Thoracic aorta (tissue), 2 donors: ENCODE measurements around the gene FRMD5. TPM values are rescaled to one million over a fixed set of nuclear protein-coding genes. Genes with fewer than 3 reads are reported as not detected.

Source experiments
- ATAC-seq: fragments of 150-250 bp; one replicate; pipeline ENCODE4 v1.8.0; 2017; ENCODE audit warnings: low read depth; ENCODE audit not compliant: insufficient number of reproducible peaks, low FRiP score
- DNase-seq: peaks from one replicate; pipeline ENCODE4 v3.0.0-alpha.2; 2020; ENCODE audit warnings: low spot score
- H3K27ac ChIP-seq, 2 donors: fragments of 200-600 bp; sonication (generic); 1 replicate in 1 of 2; 2 replicates in 1 of 2; pipeline ENCODE4 v1.5.1; 2016; ENCODE audit warnings: mild to moderate bottlenecking in 2 of 2, moderate library complexity in 2 of 2
- H3K27me3 ChIP-seq: fragments of 200-600 bp; sonication (generic); replicated peaks from 2 replicates; pipeline ENCODE4 v1.6.0; 2016; ENCODE audit warnings: mild to moderate bottlenecking; ENCODE audit not compliant: insufficient read depth
- H3K36me3 ChIP-seq: fragments of 200-600 bp; sonication (generic); one replicate; pipeline ENCODE4 v1.5.1; 2016
- H3K4me1 ChIP-seq, 2 donors: fragments of 200-600 bp; sonication (generic); 1 replicate in 1 of 2; 2 replicates in 1 of 2; pipeline versions ENCODE4 v1.5.1 to v1.6.0; 2016; ENCODE audit warnings: low read depth in 2 of 2, mild to moderate bottlenecking in 1 of 2; ENCODE audit not compliant: control insufficient read depth in 1 of 2
- H3K4me3 ChIP-seq: fragments of 200-600 bp; sonication (generic); 2 replicates; pipeline ENCODE4 v1.5.1; 2016; ENCODE audit warnings: mild to moderate bottlenecking
- H3K9me3 ChIP-seq: fragments of 200-600 bp; sonication (generic); 2 replicates; pipeline ENCODE4 v1.5.1; 2016
- total RNA-seq, 2 donors: library from RNA; depleted of rRNA; stranded (reverse); fragments of >200 nt; gene quantifications; one replicate each; pipeline versions ENCODE4 v1.1.0 to v1.2.3, GENCODE V29; 2016
- TF ChIP-seq, protein P1 (sequence below): fragments of 200-600 bp; sonication (generic); IDR thresholded peaks from one replicate; pipeline ENCODE4 v1.5.1; 2019; ENCODE audit warnings: antibody characterized with exemption

FRMD5 gene
- total RNA-seq, 2 donors from 2014 or later: 0.27 TPM; not detected in 1

DNA sequence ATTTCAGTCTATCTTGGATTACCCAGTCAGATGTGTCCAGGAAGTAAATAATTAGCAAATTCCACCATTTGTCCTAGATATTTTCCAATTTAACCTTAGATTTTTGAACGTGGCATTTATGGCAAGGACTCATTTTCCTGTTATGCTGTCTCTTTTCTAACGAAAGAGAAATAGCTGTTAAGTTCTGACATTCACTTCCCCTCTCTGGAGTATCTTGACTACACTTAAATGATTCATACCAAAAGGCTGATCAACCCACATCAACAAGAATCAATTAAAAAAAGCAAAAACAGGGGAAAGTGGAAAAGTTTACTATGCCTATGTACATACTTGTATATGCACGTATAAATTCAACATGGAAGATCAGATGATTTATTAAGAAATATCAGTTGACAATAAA is 149.9 kb downstream of the FRMD5 start:
- H3K4me1 ChIP-seq: peaks cover 4 to 6% of the 10 kb centered on the region in 2 donors
- TF ChIP-seq, protein P1, sequence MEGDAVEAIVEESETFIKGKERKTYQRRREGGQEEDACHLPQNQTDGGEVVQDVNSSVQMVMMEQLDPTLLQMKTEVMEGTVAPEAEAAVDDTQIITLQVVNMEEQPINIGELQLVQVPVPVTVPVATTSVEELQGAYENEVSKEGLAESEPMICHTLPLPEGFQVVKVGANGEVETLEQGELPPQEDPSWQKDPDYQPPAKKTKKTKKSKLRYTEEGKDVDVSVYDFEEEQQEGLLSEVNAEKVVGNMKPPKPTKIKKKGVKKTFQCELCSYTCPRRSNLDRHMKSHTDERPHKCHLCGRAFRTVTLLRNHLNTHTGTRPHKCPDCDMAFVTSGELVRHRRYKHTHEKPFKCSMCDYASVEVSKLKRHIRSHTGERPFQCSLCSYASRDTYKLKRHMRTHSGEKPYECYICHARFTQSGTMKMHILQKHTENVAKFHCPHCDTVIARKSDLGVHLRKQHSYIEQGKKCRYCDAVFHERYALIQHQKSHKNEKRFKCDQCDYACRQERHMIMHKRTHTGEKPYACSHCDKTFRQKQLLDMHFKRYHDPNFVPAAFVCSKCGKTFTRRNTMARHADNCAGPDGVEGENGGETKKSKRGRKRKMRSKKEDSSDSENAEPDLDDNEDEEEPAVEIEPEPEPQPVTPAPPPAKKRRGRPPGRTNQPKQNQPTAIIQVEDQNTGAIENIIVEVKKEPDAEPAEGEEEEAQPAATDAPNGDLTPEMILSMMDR: no peak
- H3K36me3 ChIP-seq: no peaks in the 10 kb centered on the region
- no peaks in the 10 kb centered on the region for H3K27me3 ChIP-seq
- no peak overlapping the region for H3K4me3 ChIP-seq
- no peak overlapping the region for H3K27ac ChIP-seq
- ATAC-seq: no peak
- H3K9me3 ChIP-seq: no peaks in the 10 kb centered on the region
- DNase-seq: no peak

DNA sequence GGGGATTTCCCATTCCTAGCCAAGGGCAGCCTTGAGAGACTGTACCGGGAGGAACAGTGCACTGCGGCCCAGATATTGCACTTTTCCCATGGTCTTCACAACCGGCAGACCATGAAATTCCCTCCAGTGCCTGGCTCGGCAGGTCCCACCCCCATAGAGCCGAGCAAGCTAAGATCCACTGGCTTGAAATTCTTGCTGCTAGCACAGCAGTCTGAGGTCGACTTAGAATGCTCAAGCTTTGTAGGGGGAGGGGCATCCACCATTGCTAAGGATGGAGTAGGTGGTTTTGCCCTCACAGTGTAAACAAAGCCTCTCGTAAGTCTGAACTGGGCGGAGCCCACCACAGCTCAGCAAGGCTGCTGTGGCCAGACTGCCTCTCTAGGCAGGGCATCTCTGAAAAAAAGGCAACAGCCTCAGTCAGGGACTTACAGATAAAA is 156.3 kb downstream of the FRMD5 start:
- DNase-seq (no peak), ATAC-seq (no peak)
- Histone ChIP-seq H3K9me3 (no peaks in the 10 kb centered on the region), H3K4me1 (peaks cover 8 to 15% of the 10 kb centered on the region in 2 donors), H3K4me3 (no peak overlapping the region), H3K36me3 (no peaks in the 10 kb centered on the region), H3K27me3 (no peaks in the 10 kb centered on the region), H3K27ac (no peak overlapping the region)
- TF ChIP-seq, protein P1: no peak

DNA sequence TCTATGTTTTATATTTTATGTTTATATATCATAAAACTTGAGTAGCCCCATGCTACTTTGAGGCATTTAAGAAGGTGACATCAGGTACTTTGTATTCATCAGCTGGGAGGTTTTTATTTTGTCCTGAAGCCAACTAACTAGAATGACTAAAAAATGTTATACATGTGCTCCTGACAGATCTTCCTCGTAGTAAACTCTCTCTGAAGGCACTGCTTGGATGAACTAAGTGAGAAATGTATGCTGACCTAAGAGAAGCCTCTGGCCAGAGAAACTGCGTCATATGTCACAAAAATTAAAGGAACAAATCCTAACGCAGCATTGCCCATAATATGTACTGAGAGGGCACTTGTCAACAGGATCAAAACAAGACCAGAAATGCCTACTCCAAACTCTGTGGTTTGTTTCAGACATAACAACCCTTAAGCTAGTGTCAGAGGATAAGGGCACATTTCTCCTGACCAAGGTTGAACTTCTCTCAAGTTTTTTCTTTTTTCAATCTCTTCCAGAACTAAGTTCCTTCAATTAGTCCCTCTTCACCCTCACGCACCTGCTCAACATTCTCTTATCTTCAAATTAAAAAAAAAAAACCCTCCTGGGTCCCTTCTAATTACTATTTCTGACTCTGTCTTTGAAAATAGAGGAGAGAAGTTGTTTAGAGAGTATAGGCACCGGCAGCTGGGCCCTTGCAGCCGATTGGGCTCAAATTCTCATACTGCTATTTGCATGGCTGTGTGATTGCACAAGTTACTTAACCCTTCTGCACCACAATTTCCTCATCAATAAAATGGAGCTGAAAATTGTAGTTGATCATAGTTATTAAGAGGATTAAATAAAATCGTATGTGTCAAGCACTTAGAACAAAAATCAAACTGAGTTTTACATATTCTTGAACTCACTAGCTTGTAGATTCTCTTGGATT is 159.0 kb downstream of the FRMD5 start:
- ATAC-seq: no peak
- DNase-seq: no peak
- H3K36me3 ChIP-seq: no peaks in the 10 kb centered on the region
- H3K27me3 ChIP-seq: no peaks in the 10 kb centered on the region
- no peak overlapping the region for H3K27ac ChIP-seq
- H3K9me3 ChIP-seq: no peaks in the 10 kb centered on the region
- no peak overlapping the region for H3K4me3 ChIP-seq
- H3K4me1 ChIP-seq: peaks cover 8 to 15% of the 10 kb centered on the region in 2 donors
- TF ChIP-seq, protein P1: no peak

DNA sequence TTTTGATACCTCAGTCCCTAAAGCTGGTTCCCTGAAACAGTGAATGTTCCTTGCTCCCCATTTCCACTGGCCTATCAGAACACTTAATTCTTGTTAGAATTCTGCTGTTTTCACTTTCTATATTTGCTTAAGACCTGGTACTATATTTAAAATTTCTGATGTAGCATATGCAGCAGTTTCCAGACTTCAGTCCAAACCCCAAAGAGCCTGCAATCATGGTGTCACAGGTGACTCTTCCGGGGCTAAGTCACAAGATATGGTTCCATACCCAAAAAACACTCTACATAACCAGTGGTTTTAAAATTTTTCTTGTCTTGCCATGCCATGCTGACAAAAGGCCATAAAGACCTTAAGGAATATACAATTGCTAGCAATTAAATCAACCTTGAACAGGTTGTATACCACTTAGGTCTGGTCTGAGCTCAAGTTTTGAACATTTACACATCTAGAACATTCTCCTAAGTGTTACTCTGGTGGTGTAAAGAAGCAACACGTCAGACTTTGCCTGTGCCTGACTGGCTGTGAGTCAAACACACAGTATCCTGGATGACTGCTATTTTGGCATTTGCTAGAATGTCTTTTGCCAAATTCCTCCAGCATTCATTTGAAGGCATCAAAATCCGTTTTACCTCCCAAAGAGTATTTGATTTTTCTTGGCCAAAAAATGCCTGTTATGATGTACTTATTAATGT is 160.0 kb downstream of the FRMD5 start:
- peak overlapping the region in 1 of 2 donors; percentile 46 for H3K27ac ChIP-seq
- H3K4me1 ChIP-seq: peaks cover 8 to 15% of the 10 kb centered on the region in 2 donors
- TF ChIP-seq, protein P1: no peak

DNA sequence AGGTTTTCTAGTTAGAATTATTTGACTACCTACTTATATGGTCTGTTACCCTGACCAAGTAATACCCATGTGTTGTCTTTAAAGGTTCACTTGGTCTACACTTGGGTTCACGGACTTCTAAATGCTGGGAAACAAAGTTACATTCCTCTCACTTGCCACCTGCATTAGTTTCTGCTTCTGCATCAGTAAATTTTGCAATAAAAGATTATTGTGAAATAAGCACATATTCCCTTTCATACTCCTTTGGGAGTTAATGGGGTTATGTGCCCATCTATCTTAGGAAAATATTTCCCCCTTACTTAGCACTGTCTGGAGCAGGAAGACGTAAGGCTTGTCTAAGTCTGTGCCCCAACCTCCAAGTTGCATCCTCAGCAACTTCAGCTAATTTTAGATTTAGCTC is 160.7 kb downstream of the FRMD5 start:
- Histone ChIP-seq H3K4me3 (no peak overlapping the region), H3K4me1 (peaks cover 8 to 15% of the 10 kb centered on the region in 2 donors), H3K36me3 (no peaks in the 10 kb centered on the region), H3K9me3 (no peaks in the 10 kb centered on the region), H3K27ac (peak overlapping the region in 1 of 2 donors; percentile 46), H3K27me3 (no peaks in the 10 kb centered on the region)
- TF ChIP-seq, protein P1: no peak
- DNase-seq (no peak), ATAC-seq (no peak)

More for the DNA sequence above, 160.0 kb downstream of the FRMD5 start:
- Histone ChIP-seq H3K36me3 (no peaks in the 10 kb centered on the region), H3K9me3 (no peaks in the 10 kb centered on the region), H3K4me3 (no peak overlapping the region), H3K27me3 (no peaks in the 10 kb centered on the region)
- ATAC-seq (no peak), DNase-seq (no peak)
